ENCODE data around the gene SMPD2.

DNA sequence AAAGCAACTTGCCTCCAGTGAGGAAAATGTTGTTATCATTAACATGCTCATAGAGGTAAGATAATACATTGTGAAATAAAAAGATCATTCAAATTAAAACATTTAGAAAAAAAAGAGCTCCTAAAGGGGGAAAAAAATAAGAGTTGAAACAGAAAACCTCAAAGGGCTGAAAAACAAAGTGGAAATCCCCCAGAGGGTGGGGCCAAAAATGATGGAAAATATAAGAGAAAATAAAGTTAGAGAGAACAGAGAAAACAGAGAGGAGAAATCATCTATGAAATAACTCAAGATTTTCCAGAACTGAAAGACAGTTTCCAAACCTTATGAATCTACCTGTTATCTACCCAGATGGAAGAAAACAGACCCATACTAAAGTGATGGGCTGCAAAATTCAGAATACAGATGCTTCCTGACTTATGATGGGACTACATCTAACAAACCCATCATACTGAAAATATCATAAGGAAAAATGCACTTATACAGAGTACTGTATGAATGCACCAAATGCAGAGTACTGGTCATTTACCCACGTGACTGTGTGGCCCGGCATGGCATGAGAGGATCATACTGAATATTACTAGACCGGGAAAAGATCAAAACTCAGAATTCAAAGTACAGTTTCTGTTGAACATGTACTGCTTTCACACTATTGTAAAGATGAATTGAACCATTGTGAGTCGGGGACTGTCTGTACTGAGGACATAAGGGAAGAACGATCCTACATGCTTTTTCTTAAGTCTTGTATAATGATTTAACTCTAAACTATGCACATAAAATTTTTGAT, 38.5 kb downstream of the SMPD2 start:
- TF ChIP-seq, protein P1, sequence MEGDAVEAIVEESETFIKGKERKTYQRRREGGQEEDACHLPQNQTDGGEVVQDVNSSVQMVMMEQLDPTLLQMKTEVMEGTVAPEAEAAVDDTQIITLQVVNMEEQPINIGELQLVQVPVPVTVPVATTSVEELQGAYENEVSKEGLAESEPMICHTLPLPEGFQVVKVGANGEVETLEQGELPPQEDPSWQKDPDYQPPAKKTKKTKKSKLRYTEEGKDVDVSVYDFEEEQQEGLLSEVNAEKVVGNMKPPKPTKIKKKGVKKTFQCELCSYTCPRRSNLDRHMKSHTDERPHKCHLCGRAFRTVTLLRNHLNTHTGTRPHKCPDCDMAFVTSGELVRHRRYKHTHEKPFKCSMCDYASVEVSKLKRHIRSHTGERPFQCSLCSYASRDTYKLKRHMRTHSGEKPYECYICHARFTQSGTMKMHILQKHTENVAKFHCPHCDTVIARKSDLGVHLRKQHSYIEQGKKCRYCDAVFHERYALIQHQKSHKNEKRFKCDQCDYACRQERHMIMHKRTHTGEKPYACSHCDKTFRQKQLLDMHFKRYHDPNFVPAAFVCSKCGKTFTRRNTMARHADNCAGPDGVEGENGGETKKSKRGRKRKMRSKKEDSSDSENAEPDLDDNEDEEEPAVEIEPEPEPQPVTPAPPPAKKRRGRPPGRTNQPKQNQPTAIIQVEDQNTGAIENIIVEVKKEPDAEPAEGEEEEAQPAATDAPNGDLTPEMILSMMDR (IDR thresholded peaks at IDR 0.05 in 4 of 5, conservative IDR thresholded peaks at IDR 0.05 in 1 of 5): no peak
- TF ChIP-seq POLR2A (IDR thresholded peaks at IDR 0.05): no peak

Data from gastrocnemius medialis (tissue), 4 donors.